ENCODE results near the gene NAV3. TPM values are rescaled to one million over a fixed set of nuclear protein-coding genes. Genes with fewer than 3 reads are reported as not detected.

The NAV3 gene
- total RNA-seq, 1 experiment from 2014 or later = 2.5 TPM

GRCh38 chr12:77947746-77948145 lies 117.1 kb downstream of the NAV3 start:
- no peak overlapping the region for H3K27ac ChIP-seq (ENCODE audit: low read length)
- CTCF ChIA-PET = no interaction called here

DNA sequence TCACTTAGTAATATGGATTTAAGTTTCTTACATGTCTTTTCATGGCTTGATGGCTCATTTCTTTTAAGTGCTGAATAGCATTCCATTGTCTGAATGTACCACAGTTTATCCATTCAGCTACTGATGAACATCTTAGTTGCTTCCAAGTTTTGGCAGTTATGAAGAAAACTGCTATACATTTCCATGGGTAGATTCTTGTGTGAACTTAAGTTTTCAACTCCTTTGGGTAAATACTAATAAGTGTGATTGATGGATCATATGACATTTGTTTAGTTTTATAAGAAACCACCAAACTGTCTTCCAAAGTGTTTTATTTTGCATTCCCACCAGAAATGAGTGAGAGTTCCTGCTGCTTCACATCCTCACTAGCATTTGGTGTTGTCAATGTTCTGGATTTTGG lies 119.2 kb downstream of the NAV3 start:
- Histone ChIP-seq H3K4me1 (ENCODE audit: control insufficient read depth, insufficient read depth, low read length) (no peaks in the 10 kb centered on the region), H3K36me3 (ENCODE audit: control insufficient read depth, insufficient read depth, low read length) (no peaks in the 10 kb centered on the region), H3K27me3 (ENCODE audit: control insufficient read depth, insufficient read depth, low read length) (no peaks in the 10 kb centered on the region), H3K27ac (ENCODE audit: low read length) (no peak overlapping the region), H3K9me3 (ENCODE audit: control insufficient read depth, insufficient read depth, low read depth, low read length) (no peaks in the 10 kb centered on the region), H3K4me3 (ENCODE audit: low read depth in 2 of 2, low read length in 2 of 2) (no peak overlapping the region)
- DNase-seq (ENCODE audit: low read depth, low spot score) (no peak), ATAC-seq (no peak)
- in situ Hi-C loops (cut with HindIII; ENCODE audit: low pct_unique_long_range_greater_than_20kb, low sequenced_read_pairs) (no loop called here), intact Hi-C loops (cut with micrococcal nuclease; ENCODE audit: unreplicated experiment) (no loop called here)
- TF ChIP-seq TCF7L2 (IDR thresholded peaks at IDR 0.05; ENCODE audit: low read depth, low read length) = no peak
- no peak for TF ChIP-seq POLR2AphosphoS5 (IDR thresholded peaks at IDR 0.05; ENCODE audit: low read depth, low read length)
- TF ChIP-seq REST (IDR thresholded peaks at IDR 0.05; ENCODE audit: insufficient read depth in 1 of 2, low read depth in 2 of 2, low read length in 1 of 2) = no peak
- no peak for TF ChIP-seq CTCF (IDR thresholded peaks at IDR 0.05)
- no peak for TF ChIP-seq SIN3A (IDR thresholded peaks at IDR 0.05; ENCODE audit: borderline replicate concordance, insufficient read depth, low read depth, low read length)
- POLR2A ChIA-PET = no interaction called here
- CTCF ChIA-PET = no interaction called here
- no TSS peak for BruUV-seq (replicated peaks)

More at GRCh38 chr12:77947746-77948145, 117.1 kb downstream of the NAV3 start:
- Histone ChIP-seq H3K4me3 (ENCODE audit: low read depth in 2 of 2, low read length in 2 of 2) (no peak overlapping the region), H3K27me3 (ENCODE audit: control insufficient read depth, insufficient read depth, low read length) (no peaks in the 10 kb centered on the region), H3K9me3 (ENCODE audit: control insufficient read depth, insufficient read depth, low read depth, low read length) (no peaks in the 10 kb centered on the region), H3K36me3 (ENCODE audit: control insufficient read depth, insufficient read depth, low read length) (no peaks in the 10 kb centered on the region), H3K4me1 (ENCODE audit: control insufficient read depth, insufficient read depth, low read length) (no peaks in the 10 kb centered on the region)
- BruUV-seq (replicated peaks) = no TSS peak
- ATAC-seq = no peak
- intact Hi-C loops (cut with micrococcal nuclease; ENCODE audit: unreplicated experiment) = no loop called here
- in situ Hi-C loops (cut with HindIII; ENCODE audit: low pct_unique_long_range_greater_than_20kb, low sequenced_read_pairs) = no loop called here
- no peak for DNase-seq (ENCODE audit: low read depth, low spot score)
- POLR2A ChIA-PET = no interaction called here
- TF ChIP-seq CTCF (IDR thresholded peaks at IDR 0.05) = no peak
